HG03108 (cell line): ENCODE measurements around the gene TECPR1.

Source experiments
- ATAC-seq: cut with Tn5 transposase; IDR thresholded peaks from one replicate; pipeline ENCODE4 v1.9.1; 2021; ENCODE audit warnings: moderate library complexity; ENCODE audit not compliant: unreplicated experiment

TECPR1 gene

GRCh38 chr7:98196706-98197605 lies 55.1 kb downstream of the TECPR1 start:
- no peak for ATAC-seq

- ATAC-seq: no peak
Observed at GRCh38 chr7:98194672-98195457, 57.2 kb downstream of the TECPR1 start.

GRCh38 chr7:98194186-98194585 lies 57.8 kb downstream of the TECPR1 start:
- ATAC-seq: no peak

- no peak for ATAC-seq
Observed at GRCh38 chr7:98193474-98194180, 58.4 kb downstream of the TECPR1 start.

- no peak for ATAC-seq
Observed at GRCh38 chr7:98192781-98193457, 59.1 kb downstream of the TECPR1 start.

DNA sequence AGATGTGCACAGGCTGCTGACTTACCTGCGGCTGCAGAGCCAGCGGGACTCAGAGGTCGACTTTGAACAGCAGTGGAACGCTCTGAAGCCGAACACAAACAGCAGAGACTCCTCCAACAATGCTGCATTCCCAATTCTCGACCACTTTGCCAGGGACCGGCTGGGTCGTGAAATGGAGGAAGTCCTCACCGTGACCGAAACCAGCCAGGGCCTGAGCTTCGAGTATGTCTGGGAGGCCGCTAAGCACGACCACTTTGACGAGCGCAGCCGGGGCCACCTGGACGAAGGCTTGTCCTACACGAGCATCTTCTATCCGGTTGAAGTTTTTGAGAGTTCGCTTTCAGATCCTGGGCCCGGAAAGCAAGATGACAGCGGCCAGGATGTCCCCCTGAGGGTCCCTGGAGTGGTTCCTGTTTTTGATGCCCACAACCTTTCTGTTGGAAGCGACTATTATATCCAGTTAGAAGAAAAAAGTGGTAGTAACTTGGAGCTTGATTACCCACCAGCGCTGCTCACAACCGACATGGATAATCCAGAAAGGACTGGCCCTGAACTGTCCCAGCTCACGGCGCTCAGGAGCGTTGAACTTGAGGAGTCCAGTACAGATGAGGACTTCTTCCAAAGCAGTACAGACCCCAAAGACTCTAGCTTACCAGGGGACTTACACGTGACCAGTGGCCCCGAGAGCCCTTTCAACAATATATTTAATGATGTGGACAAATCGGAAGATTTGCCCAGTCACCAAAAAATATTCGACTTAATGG lies 60.2 kb downstream of the TECPR1 start:
- no peak for ATAC-seq

- no peak for ATAC-seq
Observed at GRCh38 chr7:98189559-98189958, 62.5 kb downstream of the TECPR1 start.

GRCh38 chr7:98187138-98187502 lies 64.9 kb downstream of the TECPR1 start:
- ATAC-seq: no peak

DNA sequence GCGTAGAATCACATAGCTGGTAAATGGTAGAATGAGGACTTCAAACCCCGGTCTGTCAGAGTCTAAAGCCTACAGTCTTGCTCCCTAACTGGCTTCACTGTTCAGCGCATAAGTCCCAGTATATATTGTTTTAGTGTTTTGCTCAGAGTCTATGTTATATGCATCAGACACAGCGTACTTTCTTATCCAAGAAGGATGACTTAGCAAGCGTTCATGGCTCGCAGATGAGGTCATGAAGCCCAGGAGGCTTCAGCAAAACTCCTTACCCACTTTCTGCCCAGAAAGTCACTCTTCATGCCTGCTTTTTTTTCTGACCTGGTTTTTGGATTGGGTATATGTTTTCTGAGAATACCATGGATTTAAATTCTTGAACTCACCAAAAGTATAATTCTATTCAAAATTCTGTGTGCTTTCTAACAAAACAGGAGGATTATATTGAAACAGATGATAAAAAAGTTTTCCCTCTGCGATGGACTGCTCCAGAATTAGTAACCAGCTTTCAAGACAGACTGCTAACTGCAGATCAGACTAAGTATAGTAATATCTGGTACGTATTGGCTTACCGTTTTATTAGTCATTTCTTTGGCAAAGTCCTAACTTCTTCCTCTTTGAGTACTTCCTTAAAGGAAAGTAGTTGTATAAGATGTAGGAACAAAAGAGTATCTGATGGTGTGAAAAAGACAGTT lies 65.4 kb downstream of the TECPR1 start:
- ATAC-seq: no peak

GRCh38 chr7:98185101-98185500 lies 66.9 kb downstream of the TECPR1 start:
- ATAC-seq: no peak

- no peak for ATAC-seq
Observed at GRCh38 chr7:98180751-98181150, 71.3 kb downstream of the TECPR1 start.

- no peak for ATAC-seq
Observed at GRCh38 chr7:98178762-98179490, 73.1 kb downstream of the TECPR1 start.

GRCh38 chr7:98178321-98178720 lies 73.7 kb downstream of the TECPR1 start:
- no peak for ATAC-seq

DNA sequence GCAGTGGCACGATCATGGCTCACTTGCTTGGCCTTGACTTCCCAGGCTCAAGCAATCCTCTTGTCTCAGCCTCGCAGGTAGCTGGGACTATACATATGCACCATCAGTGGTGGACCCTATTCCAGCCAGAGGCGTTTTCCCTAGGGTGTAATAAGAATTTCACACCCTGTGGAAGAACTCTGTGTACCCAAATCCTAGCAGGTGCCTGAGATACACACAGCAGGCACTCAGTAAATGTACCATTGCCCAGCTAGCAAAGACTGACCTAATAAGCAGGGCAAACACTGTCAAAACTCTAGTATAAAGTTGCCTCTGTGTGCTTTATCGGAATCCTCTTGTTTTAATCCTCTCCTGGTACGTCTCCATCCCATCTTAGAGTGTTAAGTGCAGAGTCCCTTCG lies 74.5 kb downstream of the TECPR1 start:
- ATAC-seq: no peak

DNA sequence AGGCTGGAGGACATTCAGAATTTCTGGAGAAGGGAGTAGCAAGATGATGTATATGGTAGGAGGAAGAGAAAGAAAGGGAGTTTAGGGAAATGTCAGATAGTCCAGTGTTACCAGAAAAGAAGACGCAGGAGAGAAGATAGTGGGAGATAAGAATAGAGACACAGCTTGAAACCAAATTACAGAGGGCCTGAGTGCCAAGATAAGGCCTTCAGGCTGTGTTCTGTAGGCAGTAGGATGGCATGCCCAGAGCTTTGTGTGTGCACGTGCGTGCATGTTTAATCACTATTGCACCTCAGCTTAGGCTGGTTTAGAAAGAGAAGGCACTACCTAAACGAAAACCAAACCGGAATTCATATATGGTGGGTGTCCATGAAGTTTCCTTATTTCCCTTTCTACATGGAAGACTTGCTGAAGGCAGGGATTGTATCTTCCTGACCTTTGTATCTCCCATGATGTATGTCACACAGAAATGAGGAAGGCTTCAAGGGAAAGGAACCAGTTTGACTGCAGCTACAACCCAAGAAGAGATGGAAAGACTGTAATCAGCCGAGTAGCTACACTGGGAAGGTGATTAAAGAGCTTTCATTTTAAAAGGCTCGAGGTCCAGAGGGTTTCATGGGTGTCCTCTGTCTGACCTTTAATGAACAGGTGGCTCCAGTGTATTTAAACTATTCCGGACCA lies 76.6 kb downstream of the TECPR1 start:
- ATAC-seq: no peak

DNA sequence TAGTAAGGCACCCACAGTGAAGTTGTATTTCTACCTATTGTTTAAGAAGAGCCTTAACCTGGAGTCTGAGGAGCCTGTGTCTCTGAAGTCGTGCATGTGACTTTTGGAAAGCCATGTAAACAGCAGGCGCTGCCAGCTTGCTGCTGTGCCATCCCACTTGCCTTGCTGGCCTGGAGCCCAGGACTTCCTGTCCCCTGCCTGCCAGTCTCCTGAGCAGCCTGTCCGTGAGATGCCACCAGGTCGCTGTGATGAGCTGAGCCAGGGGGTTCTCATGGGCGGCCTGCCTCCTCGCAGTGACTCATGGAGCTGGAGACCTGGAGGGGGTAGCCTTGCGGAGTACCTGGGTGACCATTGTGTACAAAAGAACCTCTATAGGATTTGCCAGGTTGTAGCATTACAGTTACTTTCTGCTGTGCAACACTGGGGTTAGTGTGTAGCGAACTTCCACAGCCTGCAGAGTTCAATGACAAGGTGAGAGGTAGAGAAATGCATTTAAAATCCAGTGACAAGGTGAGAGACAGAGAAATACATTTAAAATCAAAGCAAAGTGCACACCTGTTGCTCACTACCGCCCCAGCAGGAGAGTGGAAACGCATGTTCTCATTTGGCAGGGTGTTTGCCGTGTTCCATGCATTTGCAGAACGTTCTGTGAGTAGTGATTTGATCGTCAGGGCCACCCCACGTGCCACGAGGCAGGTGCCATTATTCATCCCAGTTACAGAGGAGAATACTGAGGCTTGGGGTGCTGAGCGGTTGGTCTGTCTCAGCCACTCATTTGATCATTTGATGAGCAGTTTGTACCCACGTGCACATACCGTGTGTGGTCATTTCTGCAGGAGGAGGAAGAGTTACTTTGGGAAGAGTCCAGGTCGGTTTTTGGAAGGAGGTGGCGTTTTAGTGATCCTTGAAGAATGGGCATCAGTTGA lies 77.4 kb downstream of the TECPR1 start:
- ATAC-seq: no peak

DNA sequence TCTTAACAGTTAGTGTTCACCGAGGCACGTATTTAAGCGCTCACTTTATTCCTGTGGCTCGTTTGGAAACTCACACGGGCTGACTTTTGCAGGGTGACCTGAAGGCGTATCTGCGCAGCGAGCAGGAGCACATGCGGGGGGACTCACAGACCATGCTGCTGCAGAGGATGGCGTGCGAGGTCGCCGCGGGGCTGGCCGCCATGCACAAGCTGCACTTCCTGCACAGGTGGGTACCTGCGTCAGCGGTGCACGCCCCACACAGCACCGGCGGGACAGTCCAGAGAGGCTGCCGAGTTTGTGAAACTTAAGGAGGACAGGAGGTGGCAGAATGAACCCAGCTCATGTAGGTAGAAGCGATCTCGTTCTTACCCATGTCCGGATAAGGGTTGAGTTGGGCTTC lies 80.6 kb downstream of the TECPR1 start:
- ATAC-seq: no peak
